PC-9 (cell line): ENCODE data around the gene MAP4K4. TPM values are rescaled to one million over a fixed set of nuclear protein-coding genes. Genes with fewer than 3 reads are reported as not detected.

Experiments
- BruUV-seq: library from RNA; stranded (reverse); fragments of 400-500 nt; replicated peaks from 2 replicates; lab custom pipeline; 2021; lab: Mats Ljungman, UMichigan
- CTCF ChIA-PET: fragments of 300-600 bp; sonication (Branson Sonifier 250); formaldehyde crosslinking; loops from one replicate; lab custom pipeline; 2022; ENCODE audit warnings: antibody characterized with exemption; lab: Charles Lee
- POLR2A ChIA-PET: fragments of 300-600 bp; sonication (Branson Sonifier 250); formaldehyde crosslinking; loops from one replicate; lab custom pipeline; 2022; ENCODE audit warnings: antibody characterized with exemption; ENCODE audit not compliant: unreplicated experiment; lab: Charles Lee
- DNase-seq, 2 experiments: peaks; one replicate each; pipeline versions ENCODE4 v3.0.0 to v3.0.0-alpha.2; 2015 to 2022; ENCODE audit warnings: mixed read lengths in 1 of 2
- H2AFZ ChIP-seq: fragments of 200-600 bp; sonication (generic); 2 replicates; pipeline ENCODE4 v1.8.1; 2017; ENCODE audit warnings: antibody characterized with exemption
- H3F3A ChIP-seq: fragments of 200-600 bp; sonication (generic); 2 replicates; pipeline ENCODE4 v1.8.1; 2017; ENCODE audit warnings: antibody characterized with exemption, mild to moderate bottlenecking, low read depth; ENCODE audit not compliant: insufficient read depth
- H3K27ac ChIP-seq: fragments of 200-600 bp; sonication (generic); 2 replicates; pipeline ENCODE4 v1.6.1; 2016; ENCODE audit warnings: mixed run types
- H3K27me3 ChIP-seq: fragments of 200-600 bp; sonication (generic); 2 replicates; pipeline ENCODE4 v1.6.1; 2016; ENCODE audit warnings: low read depth, mixed run types; ENCODE audit not compliant: insufficient read depth
- H3K36me3 ChIP-seq: fragments of 200-600 bp; sonication (generic); 2 replicates; pipeline ENCODE4 v1.6.1; 2016; ENCODE audit warnings: low read depth, mixed run types
- H3K4me1 ChIP-seq: fragments of 200-600 bp; sonication (generic); replicated peaks from 2 replicates; pipeline ENCODE4 v1.6.1; 2016; ENCODE audit warnings: mixed run types; ENCODE audit not compliant: insufficient read depth
- H3K4me2 ChIP-seq: fragments of 200-600 bp; sonication (generic); 2 replicates; pipeline ENCODE4 v1.6.1; 2017; ENCODE audit warnings: mixed run types
- H3K4me3 ChIP-seq: fragments of 200-600 bp; sonication (generic); 2 replicates; pipeline ENCODE4 v1.6.1; 2016; ENCODE audit warnings: mixed run types
- H3K79me2 ChIP-seq: fragments of 200-600 bp; sonication (generic); 2 replicates; pipeline ENCODE4 v1.6.1; 2017; ENCODE audit warnings: low read depth, mixed run types
- H3K9me2 ChIP-seq: fragments of 200-600 bp; sonication (generic); 2 replicates; pipeline ENCODE4 v1.8.1; 2017; ENCODE audit warnings: mild to moderate bottlenecking; ENCODE audit not compliant: insufficient read depth
- H3K9me3 ChIP-seq: fragments of 200-600 bp; sonication (generic); 2 replicates; pipeline ENCODE4 v1.8.1; 2016; ENCODE audit warnings: low read depth; ENCODE audit not compliant: insufficient read depth
- H4K20me1 ChIP-seq: fragments of 200-600 bp; sonication (generic); 2 replicates; pipeline ENCODE4 v1.8.1; 2017; ENCODE audit not compliant: insufficient read depth
- EZH2 ChIP-seq: fragments of 200-600 bp; sonication (generic); IDR thresholded peaks from 2 replicates; pipeline ENCODE4 v1.8.0; 2017; ENCODE audit warnings: antibody characterized with exemption, low read depth
- intact Hi-C: fragments of 100-400 bp; cut with micrococcal nuclease; formaldehyde crosslinking; loops from one replicate; pipeline ENCODE4 v1.10.0; 2022; ENCODE audit not compliant: unreplicated experiment
- total RNA-seq: library from RNA; stranded (reverse); gene quantifications from 2 replicates; pipeline ENCODE4 v1.2.3, GENCODE V29; 2021
- TF ChIP-seq, protein P1 (sequence below): fragments of 200-600 bp; sonication (generic); conservative IDR thresholded peaks from 2 replicates; pipeline ENCODE4 v1.6.1; 2017; ENCODE audit warnings: mixed run types, antibody characterized with exemption, mild to moderate bottlenecking, moderate library complexity

Gene MAP4K4
- total RNA-seq, 1 experiment from 2014 or later, result 129 TPM

DNA sequence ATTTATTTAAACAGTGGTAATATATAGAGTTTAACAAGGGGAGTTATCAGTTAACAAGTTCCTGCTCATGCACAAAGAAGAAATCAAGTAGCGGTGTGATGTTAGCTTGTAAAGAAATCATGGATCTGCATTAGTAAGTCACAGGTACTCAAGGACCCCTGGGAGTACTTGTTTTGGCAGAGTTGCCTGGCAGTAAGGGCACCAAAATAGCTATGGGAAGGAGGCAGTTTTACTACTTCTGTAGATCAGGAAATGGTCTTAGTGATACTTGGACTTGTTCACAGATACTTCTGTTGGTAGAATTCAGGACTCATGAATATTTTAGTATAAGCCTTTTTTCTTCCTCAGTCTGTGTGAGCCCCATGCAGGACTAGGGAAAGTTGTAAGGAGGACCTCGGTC, 186.9 kb downstream of the MAP4K4 start:
- DNase-seq, result no peak
- BruUV-seq, result no TSS peak
- CTCF ChIA-PET, result interaction anchor here (0.6 to 2.4 kb wide), 4 partner anchors 136 to 558 kb away, joined by 3 to 18 read pairs (median 6); no protein-coding TSS in a partner anchor

DNA sequence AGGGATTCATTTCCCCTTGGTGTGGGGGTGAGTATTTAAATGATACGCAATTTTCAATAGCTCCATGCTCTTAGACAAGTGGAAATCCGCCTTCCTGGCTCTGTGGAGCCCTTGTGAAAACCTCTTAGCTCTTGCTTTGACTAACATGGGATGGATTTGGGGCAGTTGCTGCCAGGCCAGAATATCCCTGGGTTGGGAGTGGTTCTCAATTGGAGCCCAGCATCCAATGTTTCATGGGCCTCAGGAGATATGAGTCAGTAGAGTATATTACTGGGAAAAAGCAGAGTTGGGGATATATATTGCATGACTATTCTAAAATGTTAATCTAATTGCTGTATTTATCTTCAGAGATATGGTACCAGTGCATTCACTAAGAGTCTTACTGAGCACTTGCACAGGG, 189.8 kb downstream of the MAP4K4 start:
- Histone ChIP-seq H3K27me3 (no peaks in the 10 kb centered on the region), H2AFZ (no peak overlapping the region), H4K20me1 (peaks cover 6% of the 10 kb centered on the region; the same call in 1 of the 2 replicates), H3K9me3 (no peaks in the 10 kb centered on the region), H3K4me3 (no peak overlapping the region), H3K27ac (no peak overlapping the region), H3K4me2 (no peak overlapping the region), H3K9me2 (no peaks in the 10 kb centered on the region), H3K79me2 (peaks cover 6% of the 10 kb centered on the region; the same call in 1 of the 2 replicates), H3F3A (peaks cover 5% of the 10 kb centered on the region), H3K36me3 (peaks cover 74% of the 10 kb centered on the region), H3K4me1 (no peaks in the 10 kb centered on the region)
- DNase-seq, result no peak
- no TSS peak for BruUV-seq
- ChIA-PET CTCF (no interaction called here), POLR2A (no interaction called here)
- intact Hi-C loops, result no loop called here
- TF ChIP-seq, protein P1, sequence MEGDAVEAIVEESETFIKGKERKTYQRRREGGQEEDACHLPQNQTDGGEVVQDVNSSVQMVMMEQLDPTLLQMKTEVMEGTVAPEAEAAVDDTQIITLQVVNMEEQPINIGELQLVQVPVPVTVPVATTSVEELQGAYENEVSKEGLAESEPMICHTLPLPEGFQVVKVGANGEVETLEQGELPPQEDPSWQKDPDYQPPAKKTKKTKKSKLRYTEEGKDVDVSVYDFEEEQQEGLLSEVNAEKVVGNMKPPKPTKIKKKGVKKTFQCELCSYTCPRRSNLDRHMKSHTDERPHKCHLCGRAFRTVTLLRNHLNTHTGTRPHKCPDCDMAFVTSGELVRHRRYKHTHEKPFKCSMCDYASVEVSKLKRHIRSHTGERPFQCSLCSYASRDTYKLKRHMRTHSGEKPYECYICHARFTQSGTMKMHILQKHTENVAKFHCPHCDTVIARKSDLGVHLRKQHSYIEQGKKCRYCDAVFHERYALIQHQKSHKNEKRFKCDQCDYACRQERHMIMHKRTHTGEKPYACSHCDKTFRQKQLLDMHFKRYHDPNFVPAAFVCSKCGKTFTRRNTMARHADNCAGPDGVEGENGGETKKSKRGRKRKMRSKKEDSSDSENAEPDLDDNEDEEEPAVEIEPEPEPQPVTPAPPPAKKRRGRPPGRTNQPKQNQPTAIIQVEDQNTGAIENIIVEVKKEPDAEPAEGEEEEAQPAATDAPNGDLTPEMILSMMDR, result no peak
- no peak for TF ChIP-seq EZH2

More for the DNA sequence above, 186.9 kb downstream of the MAP4K4 start:
- Histone ChIP-seq H3F3A (peaks cover 9% of the 10 kb centered on the region), H3K36me3 (peaks cover 71% of the 10 kb centered on the region), H4K20me1 (peaks cover 3% of the 10 kb centered on the region; the same call in 1 of the 2 replicates), H3K27me3 (no peaks in the 10 kb centered on the region), H2AFZ (no peak overlapping the region), H3K4me2 (no peak overlapping the region), H3K4me1 (peaks cover 9% of the 10 kb centered on the region; the same call in 1 of the 2 replicates), H3K9me2 (no peaks in the 10 kb centered on the region), H3K9me3 (no peaks in the 10 kb centered on the region), H3K27ac (no peak overlapping the region), H3K4me3 (no peak overlapping the region), H3K79me2 (peaks cover 6% of the 10 kb centered on the region; the same call in 1 of the 2 replicates)
- TF ChIP-seq EZH2, result no peak
- TF ChIP-seq, protein P1, result no peak
- intact Hi-C loops, result loop anchor here (1.0 to 5.0 kb wide), 6 partner anchors 98 to 558 kb away; partner anchors contain the start of gene IL18R1
- POLR2A ChIA-PET, result no interaction called here

DNA sequence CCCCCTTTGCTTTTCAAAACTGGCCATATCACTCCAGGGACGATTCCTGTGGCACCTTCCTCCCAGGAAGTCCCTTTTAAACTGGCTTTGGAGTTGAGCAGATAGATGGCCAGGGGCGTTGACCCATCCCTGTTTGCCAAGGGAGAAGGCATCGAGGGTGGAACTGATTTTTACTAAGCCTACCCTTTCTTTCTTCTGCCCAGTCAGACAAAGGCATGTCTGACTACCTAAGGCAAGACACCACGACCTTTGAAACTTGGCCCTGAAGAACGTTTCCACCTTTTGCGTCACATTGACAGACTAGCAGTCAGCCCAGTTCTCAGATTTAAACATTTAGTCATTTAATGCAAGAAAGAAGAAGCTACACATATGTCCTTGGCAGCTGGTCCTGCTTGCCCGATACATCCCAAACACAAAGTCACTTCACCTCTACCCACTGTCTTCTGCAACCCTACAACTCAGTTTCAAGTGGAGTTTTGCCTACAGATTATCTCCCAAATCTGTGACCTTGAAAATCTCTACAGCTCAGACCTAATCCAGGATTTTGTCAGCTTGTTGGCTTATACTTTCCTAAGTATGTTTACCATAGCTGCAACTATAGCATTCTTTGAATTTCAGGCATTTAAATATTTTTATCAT, 192.1 kb downstream of the MAP4K4 start:
- H3K27me3 ChIP-seq, result no peaks in the 10 kb centered on the region
- CTCF ChIA-PET, result no interaction called here
- H3K4me1 ChIP-seq, result no peaks in the 10 kb centered on the region
- POLR2A ChIA-PET, result no interaction called here
- intact Hi-C loops, result no loop called here
- H3K9me3 ChIP-seq, result no peaks in the 10 kb centered on the region
- DNase-seq, result no peak
- H3K36me3 ChIP-seq, result peaks cover 87% of the 10 kb centered on the region
- H3K79me2 ChIP-seq, result peaks cover 1% of the 10 kb centered on the region; the same call in 1 of the 2 replicates
- TF ChIP-seq, protein P1, result no peak
- no peak for TF ChIP-seq EZH2
- peaks cover 5% of the 10 kb centered on the region; the same call in 1 of the 2 replicates for H4K20me1 ChIP-seq
- H3F3A ChIP-seq, result peaks cover 4% of the 10 kb centered on the region; the same call in 1 of the 2 replicates
- H3K4me3 ChIP-seq, result no peak overlapping the region
- no peak overlapping the region for H3K4me2 ChIP-seq
- no TSS peak for BruUV-seq
- H3K9me2 ChIP-seq, result no peaks in the 10 kb centered on the region
- H3K27ac ChIP-seq, result no peak overlapping the region
- H2AFZ ChIP-seq, result no peak overlapping the region
